A549 (cell line): ENCODE measurements around the gene ARHGEF28.

ENCODE experiments used
- CBX2 ChIP-seq: fragments of 200-600 bp; sonication (generic); IDR thresholded peaks from 2 replicates; pipeline ENCODE4 v1.6.1; 2016; ENCODE audit warnings: low read depth, mild to moderate bottlenecking, borderline replicate concordance
- GATA3 ChIP-seq: IDR thresholded peaks from 2 replicates; pipeline ENCODE4 v1.6.1; 2012; ENCODE audit warnings: borderline replicate concordance
- NPAS2 ChIP-seq: fragments of 250-450 bp; sonication (Bioruptor Pico); IDR thresholded peaks from 2 replicates; pipeline ENCODE4 v1.8.0; 2022; ENCODE audit warnings: mild to moderate bottlenecking, moderate library complexity, borderline replicate concordance
- PBX3 ChIP-seq: IDR thresholded peaks from 2 replicates; pipeline ENCODE4 v1.6.1; 2012
- POLR2A ChIP-seq: IDR thresholded peaks from 2 replicates; pipeline ENCODE4 v1.6.1; 2012; ENCODE audit warnings: mild to moderate bottlenecking, low read length
- USF2 ChIP-seq: fragments of 450-650 bp; IDR thresholded peaks from 2 replicates; pipeline ENCODE4 v1.6.1; 2014; ENCODE audit warnings: antibody characterized with exemption

- TF ChIP-seq NPAS2 (CRISPR knock-in tag) = no peak
- TF ChIP-seq PBX3 = no peak
- TF ChIP-seq USF2 = no peak
- TF ChIP-seq GATA3 = no peak
- no peak for TF ChIP-seq POLR2A
- TF ChIP-seq CBX2 = no peak
These were observed 334.4 kb downstream of the ARHGEF28 start for GRCh38 chr5:73960426-73960825.
